Mesendoderm (in vitro differentiated cells): Measurements from ENCODE around the gene MACROD2.
A peak's percentile ranks its signal among the peaks of the same experiment; 100 is the strongest.
"Not testable (repeated sequence)": the region's sequence is repeated elsewhere in the genome, so short reads cannot be mapped to it uniquely, and the experiment has no call there.

Experiments used
- DNase-seq: peaks from one replicate; pipeline ENCODE4 v3.0.0; 2013
- H2AK5ac ChIP-seq: 2 replicates; pipeline ENCODE4 v1.6.1; 2013; ENCODE audit warnings: low read length, inconsistent platforms
- H2BK120ac ChIP-seq: 2 replicates; pipeline ENCODE4 v1.6.1; 2013; ENCODE audit warnings: low read depth, mild to moderate bottlenecking, low read length, moderate library complexity, mixed read lengths
- H2BK15ac ChIP-seq: replicated peaks from 2 replicates; pipeline ENCODE4 v1.6.1; 2013; ENCODE audit warnings: low read depth, mild to moderate bottlenecking, moderate library complexity
- H2BK5ac ChIP-seq: 2 replicates; pipeline ENCODE4 v1.6.1; 2013; ENCODE audit warnings: low read length, inconsistent platforms
- H3K18ac ChIP-seq: 2 replicates; pipeline ENCODE4 v1.6.1; 2013; ENCODE audit warnings: mild to moderate bottlenecking, low read length, mixed read lengths
- H3K23ac ChIP-seq: one replicate; pipeline ENCODE4 v1.6.1; 2013; ENCODE audit warnings: low read length
- H3K27ac ChIP-seq: 2 replicates; pipeline ENCODE4 v1.5.1; 2013; ENCODE audit warnings: low read depth, mild to moderate bottlenecking, inconsistent platforms, low read length, moderate library complexity
- H3K27me3 ChIP-seq: 2 replicates; pipeline ENCODE4 v1.6.1; 2013; ENCODE audit warnings: low read length, control low read depth, mild to moderate bottlenecking, inconsistent platforms; ENCODE audit not compliant: insufficient read depth, poor library complexity
- H3K36me3 ChIP-seq: 2 replicates; pipeline ENCODE4 v1.6.1; 2013; ENCODE audit warnings: low read length, inconsistent platforms; ENCODE audit not compliant: control insufficient read depth, insufficient read depth
- H3K4ac ChIP-seq: one replicate; pipeline ENCODE4 v1.6.1; 2013; ENCODE audit warnings: low read depth, mild to moderate bottlenecking, low read length, moderate library complexity
- H3K4me1 ChIP-seq: 2 replicates; pipeline ENCODE4 v1.6.1; 2013; ENCODE audit warnings: low read depth, low read length, inconsistent platforms; ENCODE audit not compliant: control insufficient read depth
- H3K4me2 ChIP-seq: 2 replicates; pipeline ENCODE4 v1.6.1; 2013; ENCODE audit warnings: low read length
- H3K4me3 ChIP-seq: 2 replicates; pipeline ENCODE4 v1.5.1; 2013; ENCODE audit warnings: mild to moderate bottlenecking, low read length
- H3K56ac ChIP-seq: one replicate; pipeline ENCODE4 v1.6.1; 2013; ENCODE audit warnings: low read length
- H3K79me1 ChIP-seq: 2 replicates; pipeline ENCODE4 v1.6.1; 2013; ENCODE audit warnings: low read length, inconsistent platforms
- H3K79me2 ChIP-seq: 2 replicates; pipeline ENCODE4 v1.6.1; 2013; ENCODE audit warnings: mild to moderate bottlenecking, low read length; ENCODE audit not compliant: control insufficient read depth, insufficient read depth
- H3K9ac ChIP-seq: 2 replicates; pipeline ENCODE4 v1.6.1; 2013; ENCODE audit warnings: low read length, inconsistent platforms
- H4K5ac ChIP-seq: one replicate; pipeline ENCODE4 v1.6.1; 2013; ENCODE audit warnings: low read length
- H4K8ac ChIP-seq: one replicate; pipeline ENCODE4 v1.6.1; 2013; ENCODE audit warnings: low read depth, mild to moderate bottlenecking, control low read depth, low read length, moderate library complexity
- WGBS: extraction: QIAGEN DNeasy Blood & Tissue Kit; methylation state at CpG from one replicate; pipeline ENCODE4 v1.1.7; 2013; ENCODE audit warnings: low lambda C conversion rate, missing lambda C conversion rate; ENCODE audit not compliant: insufficient coverage; ENCODE audit errors: extremely low coverage; 5-methylcytosine and 5-hydroxymethylcytosine counted together

MACROD2 gene

DNA sequence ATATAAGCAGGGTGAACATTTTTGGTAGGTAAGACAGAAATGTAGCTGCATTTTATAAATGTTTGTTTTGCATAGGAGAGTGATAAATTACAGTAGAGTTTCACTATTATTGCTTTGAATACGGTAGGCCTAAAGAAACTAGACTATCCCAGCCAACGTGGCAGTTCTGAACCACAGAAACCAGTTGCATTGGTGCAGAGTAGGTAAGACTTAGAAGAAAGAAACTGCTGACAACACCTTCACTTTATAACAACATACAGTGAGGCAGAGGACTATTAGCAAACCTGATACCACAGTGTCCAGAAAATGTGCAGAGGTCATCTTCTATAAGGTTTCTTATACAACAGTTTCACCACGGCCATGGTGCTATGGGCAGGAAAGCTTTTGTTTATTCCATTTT, 2011.8 kb downstream of the MACROD2 start:
- Histone ChIP-seq H3K36me3 (no peaks in the 10 kb centered on the region), H3K79me1 (no peaks in the 10 kb centered on the region), H2BK15ac (no peak overlapping the region), H3K4me3 (no peak overlapping the region), H3K79me2 (no peaks in the 10 kb centered on the region), H3K9ac (no peak overlapping the region), H3K18ac (no peak overlapping the region), H3K27me3 (no peaks in the 10 kb centered on the region), H4K5ac (no peak overlapping the region), H3K23ac (no peak overlapping the region), H4K8ac (no peak overlapping the region), H3K56ac (no peak overlapping the region), H3K27ac (no peak overlapping the region), H2AK5ac (no peak overlapping the region), H2BK120ac (no peak overlapping the region), H2BK5ac (no peak overlapping the region), H3K4me1 (peaks cover 3% of the 10 kb centered on the region), H3K4ac (no peak overlapping the region), H3K4me2 (no peak overlapping the region)
- WGBS, result no CpG with 5 or more reads among the region's 3 CpGs
- DNase-seq, result no peak

DNA sequence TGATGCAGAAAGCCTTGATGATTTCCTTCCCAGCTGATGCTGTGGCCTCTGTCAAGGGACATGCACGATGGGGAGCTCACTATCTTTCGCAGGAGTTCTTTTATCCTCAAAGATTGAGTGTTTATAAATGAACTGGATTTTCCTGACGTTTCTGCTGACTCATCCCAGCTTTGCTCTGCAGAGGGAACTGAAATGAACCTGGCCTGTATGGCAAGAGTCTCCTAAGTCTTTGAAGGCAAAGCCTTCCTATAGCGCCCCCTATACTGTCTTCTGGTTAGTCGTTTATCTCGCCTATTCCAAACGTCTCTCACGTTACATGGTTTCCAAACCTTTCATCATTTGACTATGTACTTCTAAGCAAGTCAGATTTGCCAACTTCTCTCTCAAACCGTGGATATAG, 2012.6 kb downstream of the MACROD2 start:
- no peak overlapping the region for H4K5ac ChIP-seq
- no peaks in the 10 kb centered on the region for H3K79me2 ChIP-seq
- H3K18ac ChIP-seq, result no peak overlapping the region
- H3K4ac ChIP-seq, result no peak overlapping the region
- no peak overlapping the region for H3K27ac ChIP-seq
- H3K36me3 ChIP-seq, result no peaks in the 10 kb centered on the region
- H2AK5ac ChIP-seq, result no peak overlapping the region
- WGBS, result no CpG with 5 or more reads among the region's 9 CpGs
- H3K4me3 ChIP-seq, result no peak overlapping the region
- no peak overlapping the region for H3K4me2 ChIP-seq
- no peak overlapping the region for H4K8ac ChIP-seq
- no peak overlapping the region for H3K56ac ChIP-seq
- H3K9ac ChIP-seq, result no peak overlapping the region
- no peak overlapping the region for H2BK5ac ChIP-seq
- H2BK15ac ChIP-seq, result no peak overlapping the region
- DNase-seq, result peak; percentile 65
- H3K23ac ChIP-seq, result no peak overlapping the region
- no peak overlapping the region for H2BK120ac ChIP-seq
- no peaks in the 10 kb centered on the region for H3K27me3 ChIP-seq
- peaks cover 3% of the 10 kb centered on the region for H3K4me1 ChIP-seq
- H3K79me1 ChIP-seq, result no peaks in the 10 kb centered on the region

DNA sequence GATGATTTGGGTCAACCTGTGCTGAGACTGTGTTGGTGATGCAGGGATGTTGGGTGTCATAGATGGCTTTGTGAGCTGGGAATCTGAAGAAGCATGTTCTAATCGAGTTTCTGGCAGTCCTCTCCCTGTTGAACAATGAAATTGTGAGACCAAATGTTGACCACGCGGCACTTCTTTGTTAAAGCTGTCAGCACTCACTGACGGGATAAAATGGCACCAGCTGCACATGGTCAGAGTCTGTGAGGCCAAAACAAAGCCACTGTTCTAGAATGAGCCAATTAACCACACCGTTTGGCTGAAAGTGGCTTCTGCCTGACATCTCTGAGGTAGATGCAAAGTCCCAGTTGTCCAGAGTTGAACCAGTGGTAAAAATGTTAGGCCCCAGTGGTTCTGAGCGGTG, 2015.7 kb downstream of the MACROD2 start:
- H3K36me3 ChIP-seq, result no peaks in the 10 kb centered on the region
- no peak overlapping the region for H2BK15ac ChIP-seq
- H2BK5ac ChIP-seq, result no peak overlapping the region
- H3K23ac ChIP-seq, result no peak overlapping the region
- H3K27ac ChIP-seq, result no peak overlapping the region
- DNase-seq, result no peak
- H3K79me1 ChIP-seq, result no peaks in the 10 kb centered on the region
- no peak overlapping the region for H3K4me2 ChIP-seq
- H3K79me2 ChIP-seq, result no peaks in the 10 kb centered on the region
- no peaks in the 10 kb centered on the region for H3K4me1 ChIP-seq
- no peaks in the 10 kb centered on the region for H3K27me3 ChIP-seq
- H3K9ac ChIP-seq, result no peak overlapping the region
- no peak overlapping the region for H3K56ac ChIP-seq
- no peak overlapping the region for H4K8ac ChIP-seq
- no peak overlapping the region for H2BK120ac ChIP-seq
- no peak overlapping the region for H4K5ac ChIP-seq
- no peak overlapping the region for H2AK5ac ChIP-seq
- no peak overlapping the region for H3K18ac ChIP-seq
- no CpG with 5 or more reads among the region's 6 CpGs for WGBS
- no peak overlapping the region for H3K4me3 ChIP-seq
- H3K4ac ChIP-seq, result no peak overlapping the region

DNA sequence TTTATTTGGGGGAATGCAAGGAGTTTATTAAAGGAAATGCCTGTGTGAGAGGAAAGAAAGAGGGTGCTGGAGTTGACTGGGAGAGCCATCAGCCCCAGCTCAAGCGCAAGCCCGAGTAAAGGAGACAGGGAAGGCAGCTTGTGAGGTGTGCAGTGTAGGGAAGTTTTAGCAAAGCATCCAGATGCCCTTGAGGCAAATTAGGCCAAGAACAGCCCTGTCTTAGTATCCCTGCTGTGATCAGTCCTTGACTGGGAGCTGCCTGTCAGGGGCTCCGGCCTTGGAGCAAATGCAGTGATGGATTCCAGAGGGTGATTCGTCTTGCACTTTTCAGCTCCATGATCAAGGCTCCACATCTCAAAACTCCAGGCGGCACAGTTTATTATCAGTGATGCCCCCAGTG, 2016.2 kb downstream of the MACROD2 start:
- no CpG with 5 or more reads among the region's 5 CpGs for WGBS
- Histone ChIP-seq H3K23ac (no peak overlapping the region), H3K4ac (no peak overlapping the region), H4K5ac (no peak overlapping the region), H2BK15ac (no peak overlapping the region), H3K9ac (no peak overlapping the region), H3K27me3 (no peaks in the 10 kb centered on the region), H2AK5ac (no peak overlapping the region), H3K4me2 (no peak overlapping the region), H3K27ac (no peak overlapping the region), H3K79me2 (no peaks in the 10 kb centered on the region), H3K18ac (no peak overlapping the region), H3K36me3 (no peaks in the 10 kb centered on the region), H3K56ac (no peak overlapping the region), H3K4me3 (no peak overlapping the region), H3K4me1 (no peaks in the 10 kb centered on the region), H4K8ac (no peak overlapping the region), H2BK120ac (no peak overlapping the region), H2BK5ac (no peak overlapping the region), H3K79me1 (no peaks in the 10 kb centered on the region)
- peak; percentile 12 for DNase-seq

DNA sequence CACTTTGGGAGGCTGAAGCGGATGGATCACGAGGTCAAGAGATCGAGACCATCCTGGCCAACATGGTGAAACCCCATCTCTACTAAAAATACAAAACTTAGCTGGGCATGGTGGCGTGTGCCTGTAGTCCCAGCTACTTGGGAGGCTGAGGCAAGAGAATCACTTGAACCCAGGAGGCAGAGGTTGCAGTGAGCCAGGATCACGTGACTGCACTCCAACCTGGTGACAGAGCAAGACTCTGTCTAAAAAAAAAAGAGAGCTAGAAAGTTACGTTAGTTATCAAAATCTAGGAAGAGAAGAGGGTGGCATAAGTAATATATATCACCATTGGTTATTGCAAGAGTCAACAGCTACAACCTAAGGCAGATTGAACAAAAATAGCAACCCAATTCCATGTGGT, 2017.6 kb downstream of the MACROD2 start:
- not testable (repeated sequence) for H3K4me2 ChIP-seq, H3K27ac ChIP-seq, H2BK15ac ChIP-seq, H3K18ac ChIP-seq, H3K4ac ChIP-seq, H3K4me3 ChIP-seq, H3K9ac ChIP-seq, H3K79me1 ChIP-seq, H3K4me1 ChIP-seq, H2AK5ac ChIP-seq, H4K8ac ChIP-seq, H3K36me3 ChIP-seq, H3K79me2 ChIP-seq, H4K5ac ChIP-seq, H3K23ac ChIP-seq, H2BK120ac ChIP-seq, DNase-seq, H3K56ac ChIP-seq, H3K27me3 ChIP-seq, H2BK5ac ChIP-seq
- WGBS, result no CpG with 5 or more reads among the region's 6 CpGs

DNA sequence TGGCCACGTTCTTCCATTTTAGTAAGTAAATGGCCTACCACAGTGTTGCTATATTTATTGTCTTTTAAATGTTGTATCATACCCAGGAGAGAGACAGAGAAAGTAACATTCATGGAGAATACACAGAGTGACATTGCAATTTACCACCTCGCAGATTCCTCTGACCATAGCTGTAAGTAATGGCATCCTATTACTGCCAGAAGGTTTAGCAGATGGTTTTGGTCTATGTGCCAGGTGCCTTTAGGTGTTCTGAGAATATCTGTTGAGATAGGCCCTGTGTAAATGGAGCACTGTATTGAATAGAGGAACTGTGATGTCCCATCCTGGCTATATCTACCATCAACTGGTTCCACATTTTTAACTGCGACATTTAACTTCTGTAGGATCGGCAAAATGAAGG, 2018.3 kb downstream of the MACROD2 start:
- no peak overlapping the region for H3K23ac ChIP-seq
- H3K27ac ChIP-seq, result no peak overlapping the region
- no peak overlapping the region for H3K4me3 ChIP-seq
- DNase-seq, result no peak
- H3K18ac ChIP-seq, result no peak overlapping the region
- H3K27me3 ChIP-seq, result no peaks in the 10 kb centered on the region
- H4K8ac ChIP-seq, result no peak overlapping the region
- no peak overlapping the region for H2AK5ac ChIP-seq
- H3K9ac ChIP-seq, result no peak overlapping the region
- no peaks in the 10 kb centered on the region for H3K79me2 ChIP-seq
- H3K4me1 ChIP-seq, result no peaks in the 10 kb centered on the region
- no peaks in the 10 kb centered on the region for H3K36me3 ChIP-seq
- no CpG with 5 or more reads among the region's 4 CpGs for WGBS
- no peak overlapping the region for H2BK15ac ChIP-seq
- H3K79me1 ChIP-seq, result no peaks in the 10 kb centered on the region
- no peak overlapping the region for H4K5ac ChIP-seq
- H3K4me2 ChIP-seq, result no peak overlapping the region
- H3K4ac ChIP-seq, result no peak overlapping the region
- H3K56ac ChIP-seq, result no peak overlapping the region
- H2BK120ac ChIP-seq, result no peak overlapping the region
- no peak overlapping the region for H2BK5ac ChIP-seq
